Neural cell (in vitro differentiated cells): ENCODE data around the gene LMO7. TPM values are rescaled to one million over a fixed set of nuclear protein-coding genes. Genes with fewer than 3 reads are reported as not detected.

Source experiments
- H2AFZ ChIP-seq: fragments of 200-600, 300-800 bp; sonication (generic), shearing (Covaris generic); 2 replicates; pipeline ENCODE4 v1.6.0; 2014; ENCODE audit warnings: low read depth, mild to moderate bottlenecking, antibody characterized with exemption, low read length, moderate library complexity
- H3F3A ChIP-seq: fragments of 200-600 bp; shearing (Covaris generic); 2 replicates; pipeline ENCODE4 v1.6.1; 2016; ENCODE audit warnings: mild to moderate bottlenecking, moderate library complexity, mixed read lengths, antibody characterized with exemption, low read length; ENCODE audit not compliant: insufficient read depth, poor library complexity, severe bottlenecking
- H3K27ac ChIP-seq: fragments of 200-600, 300-800 bp; sonication (generic), shearing (Covaris generic); 2 replicates; pipeline ENCODE4 v1.5.1; 2014; ENCODE audit warnings: mild to moderate bottlenecking, low read length, moderate library complexity
- H3K27me3 ChIP-seq: fragments of 300-800, 200-600 bp; sonication (generic), shearing (Covaris generic); 2 replicates; pipeline ENCODE4 v1.6.0; 2014; ENCODE audit warnings: mild to moderate bottlenecking, low read depth, low read length, moderate library complexity; ENCODE audit not compliant: insufficient read depth
- H3K36me3 ChIP-seq: fragments of 300-800, 200-600 bp; sonication (generic), shearing (Covaris generic); 2 replicates; pipeline ENCODE4 v1.5.1; 2014; ENCODE audit warnings: mild to moderate bottlenecking, antibody characterized with exemption, low read length, moderate library complexity; ENCODE audit not compliant: insufficient read depth
- H3K4me2 ChIP-seq: fragments of 300-800, 200-600 bp; sonication (generic), shearing (Covaris generic); 2 replicates; pipeline ENCODE4 v1.6.0; 2014; ENCODE audit warnings: mild to moderate bottlenecking, low read length
- H3K4me3 ChIP-seq: fragments of 300-800, 200-600 bp; sonication (generic), shearing (Covaris generic); 2 replicates; pipeline ENCODE4 v1.5.1; 2014; ENCODE audit warnings: mild to moderate bottlenecking, low read length, moderate library complexity
- H3K79me2 ChIP-seq: fragments of 200-600 bp; shearing (Covaris generic); replicated peaks from 2 replicates; pipeline ENCODE4 v1.6.0; 2014; ENCODE audit warnings: mild to moderate bottlenecking, low read length, moderate library complexity; ENCODE audit not compliant: insufficient read depth
- H3K9ac ChIP-seq: fragments of 300-800, 200-600 bp; sonication (generic), shearing (Covaris generic); 2 replicates; pipeline ENCODE4 v1.6.1; 2016; ENCODE audit warnings: mild to moderate bottlenecking, low read length, mixed read lengths
- H3K9me2 ChIP-seq: fragments of 200-600 bp; shearing (Covaris generic); 2 replicates; pipeline ENCODE4 v1.6.1; 2016; ENCODE audit warnings: mild to moderate bottlenecking, low read length, mixed read lengths; ENCODE audit not compliant: insufficient read depth
- H3K9me3 ChIP-seq: fragments of 200-600, 300-800 bp; sonication (generic), shearing (Covaris generic); 2 replicates; pipeline ENCODE4 v1.6.1; 2016; ENCODE audit warnings: mild to moderate bottlenecking, mixed run types, low read length, moderate library complexity, mixed read lengths
- H4K20me1 ChIP-seq: fragments of 200-600 bp; shearing (Covaris generic); 2 replicates; pipeline ENCODE4 v1.6.1; 2016; ENCODE audit warnings: mild to moderate bottlenecking, mixed run types; ENCODE audit not compliant: insufficient read depth
- EP300 ChIP-seq: fragments of 450-650 bp; conservative IDR thresholded peaks from 2 replicates; pipeline ENCODE4 v1.6.1; 2014; ENCODE audit warnings: antibody characterized with exemption, mild to moderate bottlenecking, moderate library complexity; ENCODE audit not compliant: poor library complexity, severe bottlenecking
- EZH2 ChIP-seq: fragments of 200-600, 300-800 bp; shearing (Covaris generic), sonication (generic); IDR thresholded peaks from 2 replicates; pipeline ENCODE4 v1.6.1; 2014; ENCODE audit warnings: antibody characterized with exemption, low read length, borderline replicate concordance, mild to moderate bottlenecking; ENCODE audit not compliant: insufficient read depth, poor library complexity, severe bottlenecking
- MXI1 ChIP-seq: fragments of 450-650 bp; conservative IDR thresholded peaks from 2 replicates; pipeline ENCODE4 v1.6.1; 2014; ENCODE audit warnings: antibody characterized with exemption, mild to moderate bottlenecking; ENCODE audit not compliant: poor library complexity, severe bottlenecking
- POLR2AphosphoS5 ChIP-seq: IDR thresholded peaks from 2 replicates; pipeline ENCODE4 v1.6.1; 2012
- RAD21 ChIP-seq: fragments of 450-650 bp; conservative IDR thresholded peaks from 2 replicates; pipeline ENCODE4 v1.6.1; 2014; ENCODE audit warnings: antibody characterized with exemption, mild to moderate bottlenecking, moderate library complexity
- SMC3 ChIP-seq: fragments of 450-650 bp; conservative IDR thresholded peaks from 2 replicates; pipeline ENCODE4 v1.6.1; 2014; ENCODE audit warnings: antibody characterized with exemption, mild to moderate bottlenecking, moderate library complexity; ENCODE audit not compliant: poor library complexity
- TAF1 ChIP-seq: IDR thresholded peaks from 2 replicates; pipeline ENCODE4 v1.6.1; 2012; ENCODE audit warnings: low read depth
- polyA plus RNA-seq: library from polyadenylated mRNA; depleted of rRNA; stranded (reverse); fragments of >200 nt; gene quantifications from 2 replicates; pipeline ENCODE4 v1.2.3, GENCODE V29; 2014
- TF ChIP-seq, protein P1 (sequence below): IDR thresholded peaks from 2 replicates; pipeline ENCODE4 v1.6.1; 2012; ENCODE audit warnings: borderline replicate concordance
- TF ChIP-seq, protein P2 (sequence below): fragments of 450-650 bp; IDR thresholded peaks from 2 replicates; pipeline ENCODE4 v1.5.1; 2014; ENCODE audit warnings: antibody characterized with exemption, mild to moderate bottlenecking, moderate library complexity; ENCODE audit not compliant: poor library complexity, severe bottlenecking

The LMO7 gene
- polyA plus RNA-seq, 1 donor from 2014 or later: 14.2 TPM

DNA sequence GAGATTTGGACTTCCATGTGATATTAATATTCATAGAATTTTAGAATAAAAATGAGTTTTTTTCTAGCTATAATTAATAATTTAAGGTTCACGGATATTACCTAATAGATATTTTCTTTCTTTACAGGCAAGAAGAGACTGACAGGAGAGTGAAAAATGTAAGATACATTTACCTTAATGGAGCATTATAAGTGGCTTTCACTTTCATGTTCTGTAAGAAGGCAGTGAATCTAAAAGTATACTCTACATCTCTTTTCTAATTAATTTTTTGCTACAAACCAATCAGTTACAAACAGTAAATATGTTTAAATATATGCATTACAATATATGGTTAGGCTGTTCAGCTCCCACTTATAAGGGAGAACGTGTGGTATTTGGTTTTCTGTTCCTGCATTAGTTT lies 159.1 kb downstream of the LMO7 start:
- no peaks in the 10 kb centered on the region for H3K9me3 ChIP-seq
- H4K20me1 ChIP-seq: no peaks in the 10 kb centered on the region
- H3K9me2 ChIP-seq: no peaks in the 10 kb centered on the region

DNA sequence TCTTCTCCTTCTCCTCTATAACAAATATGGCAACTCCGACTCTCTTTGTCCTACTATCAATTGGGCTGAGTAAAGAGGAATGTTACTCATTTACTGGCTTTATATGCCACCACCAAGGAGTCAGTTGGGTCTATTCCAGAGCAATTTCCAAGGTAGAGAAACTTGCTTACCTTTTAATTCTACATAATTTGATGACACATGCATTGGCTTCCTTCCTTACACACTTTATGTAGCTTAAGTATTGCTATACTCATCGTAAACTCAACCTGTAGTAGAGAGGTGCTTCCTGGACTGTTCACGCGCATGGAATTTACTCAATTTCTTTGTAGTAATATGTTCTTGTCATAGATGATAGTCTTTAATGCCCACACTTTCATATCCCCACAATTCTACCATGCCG lies 160.7 kb downstream of the LMO7 start:
- H2AFZ ChIP-seq: no peak overlapping the region
- H3K27me3 ChIP-seq: no peaks in the 10 kb centered on the region
- H3K79me2 ChIP-seq: no peaks in the 10 kb centered on the region
- no peak overlapping the region for H3K9ac ChIP-seq
- H3K9me3 ChIP-seq: no peaks in the 10 kb centered on the region
- no peak overlapping the region for H3K4me3 ChIP-seq
- H3K36me3 ChIP-seq: no peaks in the 10 kb centered on the region
- H3K4me2 ChIP-seq: no peak overlapping the region
- no peaks in the 10 kb centered on the region for H3K9me2 ChIP-seq
- H3K27ac ChIP-seq: no peak overlapping the region
- TF ChIP-seq, protein P1, sequence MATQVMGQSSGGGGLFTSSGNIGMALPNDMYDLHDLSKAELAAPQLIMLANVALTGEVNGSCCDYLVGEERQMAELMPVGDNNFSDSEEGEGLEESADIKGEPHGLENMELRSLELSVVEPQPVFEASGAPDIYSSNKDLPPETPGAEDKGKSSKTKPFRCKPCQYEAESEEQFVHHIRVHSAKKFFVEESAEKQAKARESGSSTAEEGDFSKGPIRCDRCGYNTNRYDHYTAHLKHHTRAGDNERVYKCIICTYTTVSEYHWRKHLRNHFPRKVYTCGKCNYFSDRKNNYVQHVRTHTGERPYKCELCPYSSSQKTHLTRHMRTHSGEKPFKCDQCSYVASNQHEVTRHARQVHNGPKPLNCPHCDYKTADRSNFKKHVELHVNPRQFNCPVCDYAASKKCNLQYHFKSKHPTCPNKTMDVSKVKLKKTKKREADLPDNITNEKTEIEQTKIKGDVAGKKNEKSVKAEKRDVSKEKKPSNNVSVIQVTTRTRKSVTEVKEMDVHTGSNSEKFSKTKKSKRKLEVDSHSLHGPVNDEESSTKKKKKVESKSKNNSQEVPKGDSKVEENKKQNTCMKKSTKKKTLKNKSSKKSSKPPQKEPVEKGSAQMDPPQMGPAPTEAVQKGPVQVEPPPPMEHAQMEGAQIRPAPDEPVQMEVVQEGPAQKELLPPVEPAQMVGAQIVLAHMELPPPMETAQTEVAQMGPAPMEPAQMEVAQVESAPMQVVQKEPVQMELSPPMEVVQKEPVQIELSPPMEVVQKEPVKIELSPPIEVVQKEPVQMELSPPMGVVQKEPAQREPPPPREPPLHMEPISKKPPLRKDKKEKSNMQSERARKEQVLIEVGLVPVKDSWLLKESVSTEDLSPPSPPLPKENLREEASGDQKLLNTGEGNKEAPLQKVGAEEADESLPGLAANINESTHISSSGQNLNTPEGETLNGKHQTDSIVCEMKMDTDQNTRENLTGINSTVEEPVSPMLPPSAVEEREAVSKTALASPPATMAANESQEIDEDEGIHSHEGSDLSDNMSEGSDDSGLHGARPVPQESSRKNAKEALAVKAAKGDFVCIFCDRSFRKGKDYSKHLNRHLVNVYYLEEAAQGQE: no peak
- TF ChIP-seq EP300 (no peak), SMC3 (no peak), MXI1 (no peak), POLR2AphosphoS5 (no peak), EZH2 (no peak), TAF1 (no peak), RAD21 (no peak)
- TF ChIP-seq, protein P2, sequence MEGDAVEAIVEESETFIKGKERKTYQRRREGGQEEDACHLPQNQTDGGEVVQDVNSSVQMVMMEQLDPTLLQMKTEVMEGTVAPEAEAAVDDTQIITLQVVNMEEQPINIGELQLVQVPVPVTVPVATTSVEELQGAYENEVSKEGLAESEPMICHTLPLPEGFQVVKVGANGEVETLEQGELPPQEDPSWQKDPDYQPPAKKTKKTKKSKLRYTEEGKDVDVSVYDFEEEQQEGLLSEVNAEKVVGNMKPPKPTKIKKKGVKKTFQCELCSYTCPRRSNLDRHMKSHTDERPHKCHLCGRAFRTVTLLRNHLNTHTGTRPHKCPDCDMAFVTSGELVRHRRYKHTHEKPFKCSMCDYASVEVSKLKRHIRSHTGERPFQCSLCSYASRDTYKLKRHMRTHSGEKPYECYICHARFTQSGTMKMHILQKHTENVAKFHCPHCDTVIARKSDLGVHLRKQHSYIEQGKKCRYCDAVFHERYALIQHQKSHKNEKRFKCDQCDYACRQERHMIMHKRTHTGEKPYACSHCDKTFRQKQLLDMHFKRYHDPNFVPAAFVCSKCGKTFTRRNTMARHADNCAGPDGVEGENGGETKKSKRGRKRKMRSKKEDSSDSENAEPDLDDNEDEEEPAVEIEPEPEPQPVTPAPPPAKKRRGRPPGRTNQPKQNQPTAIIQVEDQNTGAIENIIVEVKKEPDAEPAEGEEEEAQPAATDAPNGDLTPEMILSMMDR: no peak
- H4K20me1 ChIP-seq: no peaks in the 10 kb centered on the region
- no peaks in the 10 kb centered on the region for H3F3A ChIP-seq

More for the DNA sequence above, 159.1 kb downstream of the LMO7 start:
- Histone ChIP-seq H3K9ac (no peak overlapping the region), H3K4me2 (no peak overlapping the region), H3K36me3 (no peaks in the 10 kb centered on the region), H3K27ac (no peak overlapping the region), H2AFZ (no peak overlapping the region), H3K79me2 (no peaks in the 10 kb centered on the region), H3K27me3 (no peaks in the 10 kb centered on the region), H3K4me3 (no peak overlapping the region), H3F3A (no peaks in the 10 kb centered on the region)
- TF ChIP-seq EP300 (no peak), TAF1 (no peak), POLR2AphosphoS5 (no peak)

DNA sequence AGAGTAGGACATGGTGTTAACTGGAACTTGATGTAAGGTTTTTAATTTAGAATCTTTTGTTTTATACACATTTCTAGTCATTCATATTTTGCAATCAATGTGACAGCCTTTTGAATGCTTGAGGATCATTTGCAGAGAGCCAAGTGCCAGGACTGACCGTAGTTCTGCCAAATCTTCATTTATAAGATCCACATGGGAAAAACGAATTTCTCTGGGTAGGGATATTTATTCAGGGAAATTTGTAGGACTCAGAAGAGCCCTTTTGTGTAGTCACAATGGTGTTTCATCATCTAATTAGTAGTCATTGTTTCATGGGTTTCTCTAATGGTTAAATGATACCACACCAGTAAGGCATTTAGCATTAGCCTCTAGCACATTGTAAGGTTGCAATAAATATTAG lies 161.1 kb downstream of the LMO7 start:
- H3K27ac ChIP-seq: no peak overlapping the region
- no peaks in the 10 kb centered on the region for H3F3A ChIP-seq
- no peaks in the 10 kb centered on the region for H3K79me2 ChIP-seq
- H2AFZ ChIP-seq: no peak overlapping the region
- no peaks in the 10 kb centered on the region for H3K9me3 ChIP-seq
- H3K4me3 ChIP-seq: no peak overlapping the region
- H3K36me3 ChIP-seq: no peaks in the 10 kb centered on the region
- no peak overlapping the region for H3K9ac ChIP-seq
- H4K20me1 ChIP-seq: no peaks in the 10 kb centered on the region
- H3K9me2 ChIP-seq: no peaks in the 10 kb centered on the region
- H3K4me2 ChIP-seq: no peak overlapping the region
- TF ChIP-seq POLR2AphosphoS5 (no peak), RAD21 (no peak), EP300 (no peak), MXI1 (no peak), EZH2 (no peak), SMC3 (no peak), TAF1 (no peak)
- TF ChIP-seq, protein P1: no peak
- TF ChIP-seq, protein P2: no peak
- H3K27me3 ChIP-seq: no peaks in the 10 kb centered on the region
